Endodermal cell (in vitro differentiated cells): ENCODE measurements around the gene DPP6. TPM values are rescaled to one million over a fixed set of nuclear protein-coding genes. Genes with fewer than 3 reads are reported as not detected.

ENCODE experiments used
- DNase-seq: peaks from one replicate; pipeline ENCODE4 v3.0.0-alpha.2; 2017
- H3K27ac ChIP-seq: 2 replicates; pipeline ENCODE4 v1.5.1; 2013; ENCODE audit warnings: mild to moderate bottlenecking, low read depth, low read length, moderate library complexity
- H3K27me3 ChIP-seq: 2 replicates; pipeline ENCODE4 v1.6.1; 2013; ENCODE audit warnings: mild to moderate bottlenecking, low read length, moderate library complexity; ENCODE audit not compliant: insufficient read depth, control insufficient read depth, poor library complexity, severe bottlenecking
- H3K36me3 ChIP-seq: 2 replicates; pipeline ENCODE4 v1.7.0; 2013; ENCODE audit warnings: mild to moderate bottlenecking, low read length, moderate library complexity; ENCODE audit not compliant: control insufficient read depth, insufficient read depth
- H3K4me1 ChIP-seq: one replicate; pipeline ENCODE4 v1.7.0; 2013; ENCODE audit warnings: low read length; ENCODE audit not compliant: control insufficient read depth, insufficient read depth
- H3K4me3 ChIP-seq: 2 replicates; pipeline ENCODE4 v1.5.1; 2013; ENCODE audit warnings: mild to moderate bottlenecking, low read length, moderate library complexity
- H3K9ac ChIP-seq: 2 replicates; pipeline ENCODE4 v1.6.1; 2013; ENCODE audit warnings: mild to moderate bottlenecking, low read length, moderate library complexity; ENCODE audit not compliant: poor library complexity, severe bottlenecking; ENCODE audit errors: extremely low read depth
- H3K9me3 ChIP-seq: 2 replicates; pipeline ENCODE4 v1.6.1; 2013; ENCODE audit warnings: mild to moderate bottlenecking, low read length, moderate library complexity; ENCODE audit not compliant: control insufficient read depth
- H3K27ac Mint-ChIP-seq: 2 replicates; pipeline ENCODE4 v1.8.0; 2020; ENCODE audit warnings: mixed read lengths
- H3K27me3 Mint-ChIP-seq: 2 replicates; pipeline ENCODE4 v1.8.0; 2021; ENCODE audit warnings: mild to moderate bottlenecking, mixed read lengths; ENCODE audit not compliant: insufficient read depth
- H3K36me3 Mint-ChIP-seq: 2 replicates; pipeline ENCODE4 v1.8.0; 2020; ENCODE audit warnings: low read depth, mixed read lengths
- H3K4me1 Mint-ChIP-seq: 2 replicates; pipeline ENCODE4 v1.8.0; 2020; ENCODE audit warnings: mixed read lengths
- H3K4me3 Mint-ChIP-seq: 2 replicates; pipeline ENCODE4 v1.8.0; 2020; ENCODE audit warnings: mild to moderate bottlenecking, moderate library complexity, mixed read lengths
- H3K9me3 Mint-ChIP-seq: 2 replicates; pipeline ENCODE4 v1.8.0; 2020; ENCODE audit warnings: mild to moderate bottlenecking, mixed read lengths
- CTCF ChIP-seq: fragments of 200-600 bp; sonication (generic); conservative IDR thresholded peaks from 2 replicates; pipeline ENCODE4 v1.5.0; 2021; ENCODE audit warnings: antibody characterized with exemption, mild to moderate bottlenecking
- WGBS, 2 experiments: methylation state at CpG; one replicate each; pipeline versions ENCODE4 v1.1.5 to v1.1.7; 2013; ENCODE audit warnings: missing lambda C conversion rate in 2 of 2, mixed read lengths in 1 of 2; ENCODE audit not compliant: insufficient coverage in 1 of 2, insufficient read length in 1 of 2; 5-methylcytosine and 5-hydroxymethylcytosine counted together
- total RNA-seq, 2 donors: library from RNA; stranded (reverse); fragmentation: NEBNext Ultra II Directional in 1 of 2; extraction: Animal tissue kit (Norgen Biotek cat#: 25700) in 1 of 2; gene quantifications; 2 replicates in 1 of 2; 3 replicates in 1 of 2; pipeline ENCODE4 v1.2.1, GENCODE V29; 2021

Gene DPP6
- total RNA-seq, 2 donors from 2014 or later, result 1.7 to 3.0 TPM

- no peak for TF ChIP-seq CTCF
- no peaks in the 10 kb centered on the region for H3K27me3 ChIP-seq
- no peak for DNase-seq
- H3K27ac Mint-ChIP-seq, result no peak overlapping the region
- no peaks in the 10 kb centered on the region for H3K36me3 ChIP-seq
- no peak overlapping the region for H3K4me3 Mint-ChIP-seq
- no peak overlapping the region for H3K27ac ChIP-seq
- no peaks in the 10 kb centered on the region for H3K4me1 ChIP-seq
- no peak overlapping the region for H3K9ac ChIP-seq
- no peak overlapping the region for H3K4me3 ChIP-seq
- no peaks in the 10 kb centered on the region for H3K4me1 Mint-ChIP-seq
- no peaks in the 10 kb centered on the region for H3K27me3 Mint-ChIP-seq
- no peaks in the 10 kb centered on the region for H3K36me3 Mint-ChIP-seq
- H3K9me3 ChIP-seq, result no peaks in the 10 kb centered on the region
- 84 to 97% methylated on average over 4 to 6 of the region's 6 CpGs for WGBS, 2 experiments
- H3K9me3 Mint-ChIP-seq, result no peaks in the 10 kb centered on the region
Observed at GRCh38 chr7:154364170-154364569, 312.0 kb downstream of the DPP6 start.

GRCh38 chr7:154371424-154371823, 319.2 kb downstream of the DPP6 start:
- Histone ChIP-seq H3K27ac (no peak overlapping the region), H3K4me3 (no peak overlapping the region), H3K9ac (no peak overlapping the region), H3K9me3 (no peaks in the 10 kb centered on the region), H3K27me3 (no peaks in the 10 kb centered on the region), H3K36me3 (no peaks in the 10 kb centered on the region), H3K4me1 (no peaks in the 10 kb centered on the region)
- H3K9me3 Mint-ChIP-seq, result no peaks in the 10 kb centered on the region
- H3K36me3 Mint-ChIP-seq, result no peaks in the 10 kb centered on the region
- TF ChIP-seq CTCF, result no peak
- DNase-seq, result no peak
- WGBS, 2 experiments, result 67 to 83% methylated on average over 4 to 8 of the region's 8 CpGs
- H3K27ac Mint-ChIP-seq, result no peak overlapping the region
- no peaks in the 10 kb centered on the region for H3K27me3 Mint-ChIP-seq
- H3K4me3 Mint-ChIP-seq, result no peak overlapping the region
- H3K4me1 Mint-ChIP-seq, result no peaks in the 10 kb centered on the region

GRCh38 chr7:154372011-154372601, 319.9 kb downstream of the DPP6 start:
- no peaks in the 10 kb centered on the region for H3K27me3 ChIP-seq
- no peak overlapping the region for H3K27ac Mint-ChIP-seq
- no peaks in the 10 kb centered on the region for H3K4me1 ChIP-seq
- WGBS, 2 experiments, result 90 to 93% methylated on average over 10 to 12 of the region's 12 CpGs
- no peak overlapping the region for H3K27ac ChIP-seq
- no peaks in the 10 kb centered on the region for H3K36me3 Mint-ChIP-seq
- no peaks in the 10 kb centered on the region for H3K27me3 Mint-ChIP-seq
- DNase-seq, result no peak
- no peak for TF ChIP-seq CTCF
- no peak overlapping the region for H3K4me3 Mint-ChIP-seq
- H3K9me3 Mint-ChIP-seq, result no peaks in the 10 kb centered on the region
- H3K36me3 ChIP-seq, result no peaks in the 10 kb centered on the region
- H3K4me1 Mint-ChIP-seq, result no peaks in the 10 kb centered on the region
- H3K4me3 ChIP-seq, result no peak overlapping the region
- no peaks in the 10 kb centered on the region for H3K9me3 ChIP-seq
- H3K9ac ChIP-seq, result no peak overlapping the region
